T-helper 17 cell (primary cell): ENCODE data around the gene DENND5A. TPM values are rescaled to one million over a fixed set of nuclear protein-coding genes. Genes with fewer than 3 reads are reported as not detected.
"Not testable (repeated sequence)": the region's sequence is repeated elsewhere in the genome, so short reads cannot be mapped to it uniquely, and the experiment has no call there.

Source experiments
- ATAC-seq: fragments of 150-1000 bp; cut with Tn5 transposase; 2 replicates; pipeline ENCODE4 v1.10.0; 2021; ENCODE audit warnings: mild to moderate bottlenecking, moderate library complexity
- DNase-seq, 3 donors: peaks; one replicate each; pipeline versions ENCODE4 v3.0.0 to v3.0.0-alpha.2; 2020 to 2021
- H3K9me3 ChIP-seq: one replicate; pipeline ENCODE4 v1.7.0; 2013; ENCODE audit warnings: low read length, mild to moderate bottlenecking; ENCODE audit not compliant: control insufficient read depth, poor library complexity, severe bottlenecking
- H3K27ac Mint-ChIP-seq: one replicate; pipeline ENCODE4 v1.8.0; 2022; ENCODE audit warnings: mild to moderate bottlenecking, moderate library complexity, mixed read lengths
- H3K27me3 Mint-ChIP-seq: one replicate; pipeline ENCODE4 v1.8.0; 2022; ENCODE audit warnings: mixed read lengths
- H3K36me3 Mint-ChIP-seq: one replicate; pipeline ENCODE4 v1.8.0; 2022; ENCODE audit warnings: low read depth, mixed read lengths
- H3K4me1 Mint-ChIP-seq: one replicate; pipeline ENCODE4 v1.8.0; 2022; ENCODE audit warnings: mild to moderate bottlenecking, mixed read lengths
- H3K4me3 Mint-ChIP-seq: one replicate; pipeline ENCODE4 v1.8.0; 2022; ENCODE audit warnings: mild to moderate bottlenecking, moderate library complexity, mixed read lengths
- total RNA-seq, 4 donors: library from RNA in 2 of 4; stranded (reverse) in 2 of 4; gene quantifications; one replicate each; pipeline ENCODE4 v1.2.3 and lab custom pipeline; 2022 to 2026

The DENND5A gene
- total RNA-seq, 2 donors from 2014 or later, result 66.3 to 96.5 TPM

DNA sequence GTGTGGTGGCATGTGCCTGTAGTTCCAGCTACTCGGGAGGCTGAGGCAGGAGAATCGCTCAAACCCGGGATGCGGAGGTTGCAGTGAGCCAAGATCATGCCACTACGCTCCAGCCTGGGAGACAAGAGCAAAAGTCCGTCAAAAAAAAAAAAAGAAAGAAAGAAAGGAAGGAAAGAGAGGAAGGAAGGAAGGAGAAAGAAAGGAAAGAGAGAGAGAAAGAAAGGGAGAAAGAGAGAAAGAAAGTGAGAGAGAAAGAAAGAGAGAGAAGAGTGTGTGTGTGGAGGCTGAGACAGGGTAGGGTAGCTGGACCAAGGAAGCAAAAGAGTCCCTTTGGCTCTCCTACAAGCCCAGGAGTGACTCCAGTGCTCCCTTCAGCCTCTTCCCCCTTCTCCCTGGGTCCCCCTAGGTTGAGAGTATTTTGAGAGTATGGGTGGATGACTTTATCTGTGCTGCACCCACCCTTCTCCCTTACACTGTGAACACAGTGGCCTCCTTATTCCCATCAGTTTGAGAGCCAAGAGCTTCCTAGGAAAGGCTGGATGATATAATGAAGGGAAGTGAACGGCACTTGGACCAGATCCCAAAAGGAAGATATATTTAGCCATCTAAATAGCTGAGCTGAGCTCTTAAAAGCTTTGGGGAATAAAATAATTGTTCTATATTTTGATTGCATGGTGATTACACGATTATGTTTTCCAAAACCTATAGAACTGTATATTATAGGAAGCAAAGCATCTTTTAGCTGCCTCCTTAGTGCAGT lies 9.5 kb upstream of the DENND5A start:
- H3K27me3 Mint-ChIP-seq, result no peaks in the 10 kb centered on the region
- no peak for DNase-seq
- H3K27ac Mint-ChIP-seq, result no peak overlapping the region
- peaks cover 9% of the 10 kb centered on the region for H3K4me1 Mint-ChIP-seq
- H3K36me3 Mint-ChIP-seq, result no peaks in the 10 kb centered on the region
- H3K9me3 ChIP-seq, result no peaks in the 10 kb centered on the region
- no peak for ATAC-seq
- H3K4me3 Mint-ChIP-seq, result no peak overlapping the region

DNA sequence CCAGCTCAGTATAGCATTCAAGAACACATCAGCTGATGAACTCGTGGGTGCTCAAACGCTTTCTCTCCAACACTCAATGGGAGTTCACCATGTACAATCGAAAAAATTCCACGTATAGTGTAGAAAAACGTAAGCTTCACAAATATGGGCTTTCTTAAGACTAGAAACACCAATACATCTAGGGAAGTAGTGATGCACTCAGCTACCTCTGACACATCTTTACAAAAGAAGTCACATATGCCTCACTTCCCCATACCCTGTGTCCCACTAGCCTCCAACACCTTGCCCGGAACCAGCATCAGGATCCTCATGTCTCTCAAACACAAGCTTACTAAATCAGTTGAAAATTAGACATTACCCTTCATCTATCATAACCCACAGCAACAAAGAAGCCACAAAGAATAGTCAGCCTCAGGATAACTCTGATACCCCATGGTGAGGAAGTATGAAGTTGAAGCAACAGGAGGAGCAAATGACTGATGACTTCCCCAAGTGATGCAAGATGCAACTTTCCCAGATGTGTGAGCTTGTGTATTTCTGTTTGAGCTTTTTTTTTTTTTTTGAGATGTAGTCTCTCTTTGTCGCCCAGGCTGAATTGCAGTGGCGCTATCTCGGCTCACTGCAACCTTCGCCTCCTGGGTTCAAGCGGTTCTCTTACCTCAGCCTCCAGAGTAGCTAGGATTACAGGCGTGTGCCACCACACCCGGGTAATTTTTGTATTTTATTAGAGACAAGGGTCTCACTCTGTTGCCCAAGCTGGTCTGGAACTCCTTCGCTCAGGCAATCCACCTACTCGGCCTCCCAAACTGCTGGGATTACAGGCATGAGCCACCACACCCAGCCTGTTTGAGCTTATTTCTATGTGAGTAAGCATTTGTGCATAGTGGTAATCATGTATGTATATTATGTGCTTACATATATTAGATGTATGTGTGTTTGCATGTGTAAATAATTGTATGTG lies 8.5 kb upstream of the DENND5A start:
- ATAC-seq (peak; percentile 39), DNase-seq (no peak)
- H3K27ac Mint-ChIP-seq, result no peak overlapping the region
- H3K27me3 Mint-ChIP-seq, result no peaks in the 10 kb centered on the region
- H3K36me3 Mint-ChIP-seq, result no peaks in the 10 kb centered on the region
- H3K4me1 Mint-ChIP-seq, result peaks cover 9% of the 10 kb centered on the region
- no peaks in the 10 kb centered on the region for H3K9me3 ChIP-seq
- no peak overlapping the region for H3K4me3 Mint-ChIP-seq

DNA sequence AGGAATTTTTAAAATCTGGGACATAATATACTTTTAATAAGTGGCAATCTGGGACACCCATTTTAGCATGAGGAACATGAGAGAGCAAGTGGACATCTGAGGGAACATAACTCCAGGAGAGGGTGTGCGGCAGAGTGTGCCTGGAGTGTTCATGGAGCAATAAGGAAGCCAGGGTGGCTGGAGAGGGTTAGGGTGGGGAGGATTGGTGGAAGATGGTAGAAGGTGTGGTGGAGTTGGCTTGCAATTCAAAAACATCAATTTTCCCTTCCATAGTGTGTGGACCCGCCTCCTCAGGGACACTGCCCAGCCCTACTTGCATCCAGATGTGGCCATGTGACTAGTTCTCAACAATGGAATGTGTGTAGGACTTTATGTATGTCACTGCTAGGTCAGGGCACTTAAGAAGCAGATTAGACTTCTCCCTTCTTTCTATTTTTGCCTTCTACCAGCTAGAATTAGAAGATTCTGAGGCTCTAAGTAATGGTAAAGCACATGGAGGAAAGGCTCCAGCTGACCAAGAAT lies 4.4 kb upstream of the DENND5A start:
- Mint-ChIP-seq H3K27me3 (no peaks in the 10 kb centered on the region), H3K27ac (peak overlapping the region; percentile 21), H3K36me3 (no peaks in the 10 kb centered on the region), H3K4me1 (peaks cover 12% of the 10 kb centered on the region), H3K4me3 (no peak overlapping the region)
- DNase-seq (no peak), ATAC-seq (no peak)
- H3K9me3 ChIP-seq, result no peaks in the 10 kb centered on the region

DNA sequence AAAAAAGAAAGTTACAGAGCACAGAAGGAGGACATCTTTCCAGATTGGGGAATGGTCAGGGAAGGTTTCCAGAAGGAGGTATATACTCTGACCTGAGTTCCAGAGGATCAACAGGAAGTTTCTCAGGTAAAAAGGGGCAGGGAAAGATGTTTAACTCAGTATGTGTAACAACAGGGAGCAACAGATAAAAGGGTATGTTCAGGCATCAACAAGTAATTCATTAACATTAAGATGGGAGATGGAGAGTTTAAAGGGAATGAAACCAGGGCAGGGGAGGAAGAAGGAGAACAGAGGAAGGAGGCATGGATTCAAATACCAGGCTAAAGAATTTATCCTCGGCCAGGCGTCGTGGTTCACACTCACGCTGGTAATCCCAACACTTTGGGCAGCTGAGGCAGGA lies 2.5 kb upstream of the DENND5A start:
- H3K27me3 Mint-ChIP-seq, result no peaks in the 10 kb centered on the region
- H3K27ac Mint-ChIP-seq, result peak overlapping the region; percentile 1
- H3K4me3 Mint-ChIP-seq, result peak overlapping the region; percentile 28

DNA sequence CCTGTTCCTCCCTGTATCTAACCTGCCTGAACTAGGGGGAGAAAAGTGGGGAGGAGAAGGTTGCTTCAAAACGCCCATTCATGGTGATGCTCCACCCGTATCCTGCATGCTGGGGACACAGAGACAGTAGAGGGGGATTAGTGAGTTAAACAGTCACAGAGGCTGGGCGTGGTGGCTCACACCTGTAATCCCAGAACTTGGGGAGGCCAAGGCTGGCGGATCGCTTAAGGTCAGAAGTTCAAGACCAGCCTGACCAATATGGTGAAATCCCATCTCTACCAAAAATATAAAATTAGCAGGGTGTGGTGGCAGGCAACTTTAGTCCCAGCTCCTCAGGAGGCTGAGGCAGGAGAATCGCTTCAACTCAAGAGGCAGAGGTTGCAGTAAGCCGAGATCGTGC lies 1.8 kb upstream of the DENND5A start:
- DNase-seq (no peak), ATAC-seq (no peak)
- Mint-ChIP-seq H3K27me3 (no peaks in the 10 kb centered on the region), H3K4me3 (no peak overlapping the region), H3K36me3 (no peaks in the 10 kb centered on the region), H3K27ac (no peak overlapping the region), H3K4me1 (peaks cover 16% of the 10 kb centered on the region)
- H3K9me3 ChIP-seq, result no peaks in the 10 kb centered on the region

More for the DNA sequence above, 2.5 kb upstream of the DENND5A start:
- no peaks in the 10 kb centered on the region for H3K36me3 Mint-ChIP-seq
- DNase-seq (no peak), ATAC-seq (no peak)
- H3K4me1 Mint-ChIP-seq, result peaks cover 10% of the 10 kb centered on the region
- no peaks in the 10 kb centered on the region for H3K9me3 ChIP-seq

DNA sequence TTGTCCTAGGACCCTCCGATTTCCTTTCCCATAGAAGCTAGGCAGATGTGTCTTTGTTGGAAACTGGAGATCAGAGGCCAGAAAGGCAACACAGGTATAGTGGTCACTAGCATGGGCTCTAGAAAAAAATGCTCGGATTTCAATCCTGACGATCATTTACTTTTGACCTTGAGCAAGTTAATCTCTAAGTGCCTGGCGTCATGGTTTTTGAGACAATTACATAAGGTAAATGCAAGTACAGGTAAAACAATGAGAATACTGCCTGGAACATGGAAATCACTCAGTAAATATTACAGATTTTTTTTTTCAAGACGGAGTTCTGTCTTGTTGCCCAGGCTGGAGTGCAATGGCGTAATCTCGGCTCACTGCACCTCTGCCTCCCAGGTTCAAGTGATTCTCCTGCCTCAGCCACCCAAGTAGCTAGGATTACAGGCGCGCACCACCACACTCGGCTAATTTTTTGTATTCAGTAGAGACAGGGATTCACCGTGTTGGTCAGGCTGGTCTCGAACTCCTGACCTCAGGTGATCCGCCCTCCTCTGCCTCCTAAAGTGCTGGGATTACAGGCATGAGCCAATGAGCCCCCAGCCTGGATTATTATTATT lies 1.1 kb upstream of the DENND5A start:
- ATAC-seq, result no peak
- Mint-ChIP-seq H3K36me3 (no peaks in the 10 kb centered on the region), H3K4me3 (peak overlapping the region; percentile 96), H3K27ac (peak overlapping the region; percentile 91), H3K27me3 (no peaks in the 10 kb centered on the region), H3K4me1 (peaks cover 23% of the 10 kb centered on the region)
- H3K9me3 ChIP-seq, result no peaks in the 10 kb centered on the region
- no peak for DNase-seq

DNA sequence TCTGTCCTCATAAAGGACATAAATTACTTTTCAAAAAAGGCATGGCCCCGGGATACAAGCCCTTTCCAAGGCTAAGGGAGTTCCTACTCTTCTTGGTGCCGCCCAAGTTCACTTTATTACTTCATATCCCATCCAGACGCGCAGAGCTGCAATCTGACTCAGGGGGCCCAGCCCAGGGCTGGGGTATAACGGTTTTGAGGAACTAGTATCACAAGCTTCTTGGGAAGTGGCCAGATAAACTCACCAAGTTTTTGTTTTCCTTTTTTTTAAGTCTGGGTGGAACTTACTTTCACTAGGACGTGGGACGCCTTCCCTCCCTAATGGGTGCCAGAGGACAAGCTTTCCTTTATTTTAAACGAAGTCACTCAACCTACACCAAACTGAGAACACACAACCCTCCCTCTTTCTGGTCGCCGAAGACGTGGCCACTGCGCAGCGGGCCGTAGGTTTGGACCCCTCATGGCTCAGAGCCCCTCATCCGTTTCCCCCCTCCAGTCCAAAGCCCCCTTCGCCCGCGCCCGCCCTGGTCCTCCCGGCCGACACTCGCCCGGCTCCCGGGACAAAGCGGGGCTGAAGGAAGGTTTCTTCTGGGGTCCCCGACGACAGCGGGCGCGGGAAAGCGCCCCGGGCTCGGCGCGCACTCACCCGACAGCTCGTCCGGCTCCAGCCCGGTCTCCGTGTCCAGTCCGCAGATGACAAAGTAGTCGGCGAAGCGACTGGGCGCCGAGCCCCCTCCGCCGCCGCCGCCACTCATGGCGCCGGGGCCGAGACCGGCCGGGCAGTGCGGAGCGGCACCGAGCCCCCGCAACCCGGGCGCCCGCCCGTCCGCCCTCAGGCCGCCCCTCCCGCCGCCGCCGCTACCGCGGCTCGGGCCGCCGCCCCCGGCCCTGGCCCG lies 587 bp downstream of the DENND5A start:
- ATAC-seq (peak; percentile 55), DNase-seq (no peak)
- H3K27me3 Mint-ChIP-seq, result no peaks in the 10 kb centered on the region

DNA sequence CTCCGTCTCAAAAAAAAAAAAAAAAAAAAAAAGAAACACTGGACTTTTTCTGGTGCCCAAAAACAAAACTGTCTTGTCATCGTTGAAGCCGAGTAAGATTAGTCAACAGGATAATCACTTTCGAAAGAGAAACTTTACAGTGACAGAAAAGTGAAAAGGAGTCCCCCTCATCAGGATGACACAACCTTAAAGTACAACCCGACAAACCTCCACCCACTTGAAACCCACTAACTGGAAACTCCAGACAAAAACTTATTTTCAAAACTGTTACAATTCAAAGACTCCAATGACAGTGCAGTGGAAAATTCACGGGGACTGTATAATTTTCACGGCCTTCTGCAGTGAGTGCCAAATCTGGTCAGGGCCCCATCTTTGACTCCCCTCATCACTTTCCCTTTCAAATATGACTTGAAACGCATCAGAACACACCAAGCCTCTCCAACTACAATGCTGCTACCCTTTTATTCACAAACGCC lies 1.3 kb downstream of the DENND5A start:
- no peaks in the 10 kb centered on the region for H3K36me3 Mint-ChIP-seq
- peak; percentile 61 for ATAC-seq
- no peaks in the 10 kb centered on the region for H3K27me3 Mint-ChIP-seq
- no peaks in the 10 kb centered on the region for H3K9me3 ChIP-seq
- DNase-seq, result no peak
- H3K27ac Mint-ChIP-seq, result peak overlapping the region; percentile 94
- peak overlapping the region; percentile 96 for H3K4me3 Mint-ChIP-seq
- peaks cover 35% of the 10 kb centered on the region for H3K4me1 Mint-ChIP-seq

More for the DNA sequence above, 587 bp downstream of the DENND5A start:
- Mint-ChIP-seq H3K4me1 (peaks cover 35% of the 10 kb centered on the region), H3K27ac (peak overlapping the region; percentile 94), H3K4me3 (peak overlapping the region; percentile 96), H3K36me3 (no peaks in the 10 kb centered on the region)
- no peaks in the 10 kb centered on the region for H3K9me3 ChIP-seq

DNA sequence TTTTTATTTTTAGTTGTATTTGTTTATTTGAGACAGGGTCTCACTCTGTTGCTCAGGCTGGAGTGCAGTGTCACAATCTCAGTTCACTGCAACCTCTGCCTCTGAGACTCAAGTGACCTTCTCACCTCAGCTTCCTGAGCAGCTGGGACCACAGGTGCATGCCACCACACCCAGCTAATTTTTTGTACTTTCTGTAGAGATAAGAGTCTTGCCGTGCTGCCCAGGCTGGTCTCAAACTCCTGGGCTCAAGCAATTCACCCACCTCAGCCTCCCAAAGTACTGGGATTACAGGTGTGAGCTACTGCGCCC lies 4.4 kb downstream of the DENND5A start:
- not testable (repeated sequence) for H3K27me3 Mint-ChIP-seq, H3K9me3 ChIP-seq, DNase-seq, H3K36me3 Mint-ChIP-seq
- Mint-ChIP-seq H3K27ac (peak overlapping the region; percentile 74), H3K4me1 (peaks cover 33% of the 10 kb centered on the region), H3K4me3 (peak overlapping the region; percentile 47)
- peak; percentile 41 for ATAC-seq

DNA sequence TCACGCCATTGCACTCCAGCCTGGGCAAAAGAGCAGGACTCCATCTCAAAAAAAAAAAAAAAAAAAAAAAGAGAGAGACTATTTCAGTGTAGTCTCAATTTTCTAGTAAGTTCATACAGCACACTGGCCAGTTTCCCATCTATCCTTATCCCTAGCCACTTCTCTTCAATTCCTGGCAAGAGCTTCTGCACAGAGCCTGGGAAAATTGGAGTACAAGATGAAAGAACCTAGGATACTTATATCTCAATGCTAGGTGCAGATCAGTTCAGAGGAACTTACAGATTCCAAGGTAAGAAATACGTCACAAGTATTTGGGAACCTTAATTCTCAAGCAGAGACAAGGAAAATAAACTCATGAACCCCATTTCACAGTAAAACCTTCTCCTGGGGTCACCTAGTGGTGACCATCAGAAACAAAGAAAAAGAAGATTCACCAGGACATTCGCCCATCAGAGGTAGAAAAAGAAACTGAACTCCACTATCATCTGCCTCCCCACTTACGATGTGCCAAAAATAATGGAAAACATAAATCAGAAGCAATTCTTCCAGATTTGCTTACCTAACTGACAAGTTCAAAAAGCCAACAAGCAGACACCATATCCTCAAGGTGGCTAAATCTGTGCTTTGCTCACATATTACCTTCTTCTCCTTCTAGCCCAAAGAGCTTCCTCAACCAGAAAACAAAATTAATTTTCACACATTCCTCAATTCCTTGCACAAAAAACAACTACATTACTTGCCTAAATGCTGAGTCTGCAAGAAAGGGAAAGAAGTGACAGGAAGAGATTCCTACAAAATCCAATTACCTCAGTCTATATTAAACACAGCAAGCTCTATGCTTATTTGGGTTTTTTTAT lies 4.9 kb downstream of the DENND5A start:
- DNase-seq (no peak), ATAC-seq (no peak)
- Mint-ChIP-seq H3K36me3 (peaks cover 2% of the 10 kb centered on the region), H3K4me3 (peak overlapping the region; percentile 84), H3K27ac (peak overlapping the region; percentile 74), H3K27me3 (no peaks in the 10 kb centered on the region), H3K4me1 (peaks cover 32% of the 10 kb centered on the region)
- H3K9me3 ChIP-seq, result no peaks in the 10 kb centered on the region

DNA sequence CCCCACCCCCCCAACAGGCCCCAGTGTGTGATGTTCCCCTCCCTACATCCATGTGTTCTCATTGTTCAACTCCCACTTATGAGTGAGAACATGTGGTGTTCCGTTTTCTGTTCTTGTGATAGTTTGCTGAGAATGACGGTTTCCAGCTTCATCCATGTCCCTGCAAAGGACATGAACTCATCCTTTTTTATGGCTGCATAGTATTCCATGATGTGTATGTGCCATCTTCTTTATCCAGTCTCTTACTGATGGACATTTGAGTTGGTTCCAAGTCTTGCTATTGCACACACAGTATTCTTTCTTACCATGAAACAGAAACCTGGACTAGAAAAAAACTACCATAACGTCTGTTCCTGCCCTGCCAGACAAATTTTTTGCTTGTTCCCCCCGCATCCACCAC lies 6.9 kb downstream of the DENND5A start:
- ATAC-seq, H3K4me3 Mint-ChIP-seq, H3K9me3 ChIP-seq, DNase-seq, H3K27ac Mint-ChIP-seq, H3K36me3 Mint-ChIP-seq, H3K27me3 Mint-ChIP-seq: not testable (repeated sequence)
- peaks cover 29% of the 10 kb centered on the region for H3K4me1 Mint-ChIP-seq

DNA sequence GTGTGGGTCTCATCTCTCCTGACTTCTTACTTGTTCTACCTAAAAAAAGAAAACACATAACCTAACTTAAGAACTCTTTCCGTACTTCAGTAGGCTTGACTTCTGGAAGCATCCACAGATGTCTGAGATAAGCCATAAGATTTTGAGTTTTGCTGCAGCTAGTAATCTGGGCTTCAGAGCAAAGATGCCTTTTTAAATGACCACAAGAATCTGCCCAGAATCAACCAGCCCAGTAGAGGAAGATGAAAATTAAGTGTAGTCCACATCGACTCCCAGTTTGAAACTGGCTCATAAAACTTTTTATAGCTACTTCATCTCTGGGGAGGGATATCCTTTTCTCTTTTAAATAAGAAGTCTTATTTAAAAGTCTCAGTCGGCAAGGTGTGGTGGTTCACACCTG lies 10.7 kb downstream of the DENND5A start:
- H3K27ac Mint-ChIP-seq, result peak overlapping the region; percentile 47
- H3K27me3 Mint-ChIP-seq, result no peaks in the 10 kb centered on the region
- H3K36me3 Mint-ChIP-seq, result peaks cover 2% of the 10 kb centered on the region
- H3K4me1 Mint-ChIP-seq, result peaks cover 28% of the 10 kb centered on the region
- no peaks in the 10 kb centered on the region for H3K9me3 ChIP-seq
- no peak overlapping the region for H3K4me3 Mint-ChIP-seq
- DNase-seq (no peak), ATAC-seq (no peak)
